H9 (cell line): ENCODE results near the gene DPP10. TPM values are rescaled to one million over a fixed set of nuclear protein-coding genes. Genes with fewer than 3 reads are reported as not detected.

Experiments
- DNase-seq: peaks from one replicate; pipeline ENCODE4 v3.0.0-alpha.2; 2017
- H2AFZ ChIP-seq: one replicate; pipeline ENCODE4 v1.6.1; 2013; ENCODE audit warnings: mild to moderate bottlenecking, low read length, control low read depth, moderate library complexity
- H2AK5ac ChIP-seq: 2 replicates; pipeline ENCODE4 v1.6.1; 2013; ENCODE audit warnings: low read length, control low read depth, mixed read lengths; ENCODE audit not compliant: insufficient read length
- H2BK120ac ChIP-seq: one replicate; pipeline ENCODE4 v1.6.1; 2013; ENCODE audit warnings: low read depth, mild to moderate bottlenecking, low read length, control low read depth, inconsistent platforms; ENCODE audit not compliant: poor library complexity, severe bottlenecking
- H2BK12ac ChIP-seq: 2 replicates; pipeline ENCODE4 v1.6.1; 2013; ENCODE audit warnings: low read length, control low read depth, mixed read lengths, low read depth; ENCODE audit not compliant: insufficient read length
- H2BK15ac ChIP-seq: 2 replicates; pipeline ENCODE4 v1.6.1; 2013; ENCODE audit warnings: low read depth, low read length, control low read depth
- H2BK20ac ChIP-seq: one replicate; pipeline ENCODE4 v1.6.1; 2013; ENCODE audit warnings: low read depth, mild to moderate bottlenecking, low read length, control low read depth, inconsistent platforms; ENCODE audit not compliant: poor library complexity, severe bottlenecking
- H2BK5ac ChIP-seq: 2 replicates; pipeline ENCODE4 v1.6.1; 2013; ENCODE audit warnings: low read length, control low read depth, mixed read lengths; ENCODE audit not compliant: insufficient read length
- H3K14ac ChIP-seq: 2 replicates; pipeline ENCODE4 v1.6.1; 2013; ENCODE audit warnings: low read length, control low read depth; ENCODE audit not compliant: insufficient read depth
- H3K18ac ChIP-seq: 2 replicates; pipeline ENCODE4 v1.6.1; 2013; ENCODE audit warnings: low read depth, mild to moderate bottlenecking, mixed read lengths, low read length, control low read depth; ENCODE audit not compliant: insufficient read length
- H3K23ac ChIP-seq: 2 replicates; pipeline ENCODE4 v1.6.1; 2013; ENCODE audit warnings: low read length, control low read depth, mixed read lengths, low read depth; ENCODE audit not compliant: insufficient read length
- H3K23me2 ChIP-seq: 2 replicates; pipeline ENCODE4 v1.6.1; 2013; ENCODE audit warnings: low read depth, mild to moderate bottlenecking, mixed read lengths, low read length, control low read depth; ENCODE audit not compliant: insufficient read length, poor library complexity, severe bottlenecking
- H3K27ac ChIP-seq: 2 replicates; pipeline ENCODE4 v1.5.1; 2013; ENCODE audit warnings: low read length, control low read depth, mixed read lengths, low read depth; ENCODE audit not compliant: insufficient read length
- H3K27me3 ChIP-seq: 2 replicates; pipeline ENCODE4 v1.6.1; 2013; ENCODE audit warnings: low read length, control low read depth, inconsistent platforms; ENCODE audit not compliant: insufficient read depth
- H3K4ac ChIP-seq: 2 replicates; pipeline ENCODE4 v1.6.1; 2013; ENCODE audit warnings: low read depth, mild to moderate bottlenecking, control low read depth, inconsistent platforms, low read length, moderate library complexity
- H3K4me1 ChIP-seq: 2 replicates; pipeline ENCODE4 v1.6.1; 2013; ENCODE audit warnings: low read length, control low read depth, inconsistent platforms; ENCODE audit not compliant: insufficient read depth
- H3K4me2 ChIP-seq: 2 replicates; pipeline ENCODE4 v1.6.1; 2013; ENCODE audit warnings: low read length, control low read depth, mixed read lengths; ENCODE audit not compliant: insufficient read length, insufficient read depth
- H3K56ac ChIP-seq: 2 replicates; pipeline ENCODE4 v1.6.1; 2013; ENCODE audit warnings: low read depth, mild to moderate bottlenecking, mixed read lengths, low read length, control low read depth; ENCODE audit not compliant: insufficient read length
- H3K79me1 ChIP-seq: 2 replicates; pipeline ENCODE4 v1.6.1; 2013; ENCODE audit warnings: low read depth, mild to moderate bottlenecking, moderate library complexity, low read length, control low read depth, inconsistent platforms; ENCODE audit not compliant: insufficient read depth, poor library complexity, severe bottlenecking
- H3K79me2 ChIP-seq: 2 replicates; pipeline ENCODE4 v1.6.1; 2013; ENCODE audit warnings: low read length, control low read depth, inconsistent platforms; ENCODE audit not compliant: insufficient read depth
- H3K9ac ChIP-seq: 2 replicates; pipeline ENCODE4 v1.6.1; 2013; ENCODE audit warnings: low read length, control low read depth, mixed read lengths; ENCODE audit not compliant: insufficient read length; ENCODE audit errors: extremely low read depth
- H3K9me3 ChIP-seq: one replicate; pipeline ENCODE4 v1.6.1; 2013; ENCODE audit warnings: low read depth, low read length, inconsistent platforms; ENCODE audit not compliant: control insufficient read depth
- H3T11ph ChIP-seq: one replicate; pipeline ENCODE4 v1.6.1; 2013; ENCODE audit warnings: mild to moderate bottlenecking, low read length, control low read depth, inconsistent platforms
- H4K20me1 ChIP-seq: one replicate; pipeline ENCODE4 v1.6.1; 2013; ENCODE audit not compliant: control insufficient read depth, insufficient read length, insufficient read depth
- H4K5ac ChIP-seq: 2 replicates; pipeline ENCODE4 v1.6.1; 2013; ENCODE audit warnings: low read depth, mild to moderate bottlenecking, mixed read lengths, low read length, control low read depth; ENCODE audit not compliant: insufficient read length
- H4K8ac ChIP-seq: replicated peaks from 2 replicates; pipeline ENCODE4 v1.6.1; 2013; ENCODE audit warnings: low read length, control low read depth, mixed read lengths, low read depth; ENCODE audit not compliant: insufficient read length
- H4K91ac ChIP-seq: 2 replicates; pipeline ENCODE4 v1.6.1; 2013; ENCODE audit warnings: low read depth, mild to moderate bottlenecking, moderate library complexity, mixed read lengths, low read length, control low read depth; ENCODE audit not compliant: insufficient read length
- H3K27ac Mint-ChIP-seq, 3 experiments: 2 replicates in 2 of 3; 3 replicates in 1 of 3; pipeline ENCODE4 v1.8.0; 2020 to 2021; ENCODE audit warnings: mixed read lengths in 3 of 3, mild to moderate bottlenecking in 1 of 3, moderate library complexity in 1 of 3
- H3K27me3 Mint-ChIP-seq: 2 replicates; pipeline ENCODE4 v1.8.0; 2021; ENCODE audit warnings: low read depth, mild to moderate bottlenecking, moderate library complexity, mixed read lengths
- H3K36me3 Mint-ChIP-seq, 3 experiments: 2 replicates in 2 of 3; 3 replicates in 1 of 3; pipeline ENCODE4 v1.8.0; 2020 to 2021; ENCODE audit warnings: low read depth in 3 of 3, mixed read lengths in 3 of 3; ENCODE audit not compliant: insufficient read depth in 1 of 3
- H3K4me1 Mint-ChIP-seq, 2 experiments: 2 replicates each; pipeline ENCODE4 v1.8.0; 2020; ENCODE audit warnings: mixed read lengths in 2 of 2
- H3K4me3 Mint-ChIP-seq, 2 experiments: 2 replicates in 1 of 2; 3 replicates in 1 of 2; pipeline ENCODE4 v1.8.0; 2020 to 2021; ENCODE audit warnings: mild to moderate bottlenecking in 2 of 2, mixed read lengths in 2 of 2, moderate library complexity in 1 of 2
- H3K9me3 Mint-ChIP-seq, 2 experiments: 2 replicates in 1 of 2; 3 replicates in 1 of 2; pipeline ENCODE4 v1.8.0; 2020; ENCODE audit warnings: mild to moderate bottlenecking in 2 of 2, mixed read lengths in 2 of 2, moderate library complexity in 1 of 2
- WGBS: extraction: QIAGEN DNeasy Blood & Tissue Kit; methylation state at CpG from one replicate; pipeline ENCODE4 v1.1.7; 2013; ENCODE audit warnings: missing lambda C conversion rate, low lambda C conversion rate, mixed read lengths; ENCODE audit not compliant: insufficient read length; ENCODE audit errors: extremely low coverage; 5-methylcytosine and 5-hydroxymethylcytosine counted together
- total RNA-seq: library from RNA; stranded (reverse); gene quantifications from 2 replicates; pipeline ENCODE4 v1.2.1, GENCODE V29; 2021
- TF ChIP-seq, protein P1 (sequence below): fragments of 200-600 bp; sonication (generic); conservative IDR thresholded peaks from 3 replicates; pipeline ENCODE4 v1.8.0; 2021; ENCODE audit warnings: antibody characterized with exemption, mild to moderate bottlenecking

Gene DPP10
- total RNA-seq, 1 experiment from 2014 or later, result 11.3 TPM

- H3K14ac ChIP-seq, result no peak overlapping the region
- peak overlapping the region; percentile 84 to 95 for H3K4me3 Mint-ChIP-seq
- H3K27me3 ChIP-seq, result peaks cover 15% of the 10 kb centered on the region; the same call in 1 of the 2 replicates
- no peak overlapping the region for H2BK20ac ChIP-seq
- H4K8ac ChIP-seq, result no peak overlapping the region
- no peak overlapping the region for H2AFZ ChIP-seq
- no CpG with 5 or more reads among the region's 49 CpGs for WGBS
- H3K36me3 Mint-ChIP-seq, result peaks cover 0 to 5% (median 3%) of the 10 kb centered on the region in 3 experiments; a peak in 4 of 7 replicates
- TF ChIP-seq, protein P1, sequence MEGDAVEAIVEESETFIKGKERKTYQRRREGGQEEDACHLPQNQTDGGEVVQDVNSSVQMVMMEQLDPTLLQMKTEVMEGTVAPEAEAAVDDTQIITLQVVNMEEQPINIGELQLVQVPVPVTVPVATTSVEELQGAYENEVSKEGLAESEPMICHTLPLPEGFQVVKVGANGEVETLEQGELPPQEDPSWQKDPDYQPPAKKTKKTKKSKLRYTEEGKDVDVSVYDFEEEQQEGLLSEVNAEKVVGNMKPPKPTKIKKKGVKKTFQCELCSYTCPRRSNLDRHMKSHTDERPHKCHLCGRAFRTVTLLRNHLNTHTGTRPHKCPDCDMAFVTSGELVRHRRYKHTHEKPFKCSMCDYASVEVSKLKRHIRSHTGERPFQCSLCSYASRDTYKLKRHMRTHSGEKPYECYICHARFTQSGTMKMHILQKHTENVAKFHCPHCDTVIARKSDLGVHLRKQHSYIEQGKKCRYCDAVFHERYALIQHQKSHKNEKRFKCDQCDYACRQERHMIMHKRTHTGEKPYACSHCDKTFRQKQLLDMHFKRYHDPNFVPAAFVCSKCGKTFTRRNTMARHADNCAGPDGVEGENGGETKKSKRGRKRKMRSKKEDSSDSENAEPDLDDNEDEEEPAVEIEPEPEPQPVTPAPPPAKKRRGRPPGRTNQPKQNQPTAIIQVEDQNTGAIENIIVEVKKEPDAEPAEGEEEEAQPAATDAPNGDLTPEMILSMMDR, result no peak
- no peaks in the 10 kb centered on the region; the same call in 1 of the 2 replicates for H3K4me1 ChIP-seq
- peaks cover 2 to 3% of the 10 kb centered on the region in 2 experiments; a peak in 4 of 5 replicates for H3K9me3 Mint-ChIP-seq
- no peak overlapping the region for H3K9ac ChIP-seq
- H2BK5ac ChIP-seq, result no peak overlapping the region
- H3K18ac ChIP-seq, result no peak overlapping the region
- H3K27ac ChIP-seq, result no peak overlapping the region
- no peak overlapping the region for H2AK5ac ChIP-seq
- H2BK15ac ChIP-seq, result no peak overlapping the region
- no peak overlapping the region for H3K56ac ChIP-seq
- H3K23ac ChIP-seq, result no peak overlapping the region
- no peaks in the 10 kb centered on the region for H3K79me2 ChIP-seq
- H3T11ph ChIP-seq, result no peak overlapping the region
- peak; percentile 50 for DNase-seq
- peaks cover 32% of the 10 kb centered on the region for H3K27me3 Mint-ChIP-seq
- H4K20me1 ChIP-seq, result no peaks in the 10 kb centered on the region
- H3K4me1 Mint-ChIP-seq, result peaks cover 12 to 29% of the 10 kb centered on the region in 2 experiments
- no peak overlapping the region for H2BK12ac ChIP-seq
- peak overlapping the region; percentile 81 for H3K4me2 ChIP-seq
- H4K5ac ChIP-seq, result no peak overlapping the region
- no peak overlapping the region for H2BK120ac ChIP-seq
- no peak overlapping the region for H3K4ac ChIP-seq
- no peak overlapping the region for H4K91ac ChIP-seq
- H3K23me2 ChIP-seq, result peaks cover 16% of the 10 kb centered on the region
- peak overlapping the region in 1 of 3 experiments; percentile 44; a peak in 1 of 7 replicates for H3K27ac Mint-ChIP-seq
- H3K79me1 ChIP-seq, result no peaks in the 10 kb centered on the region
- H3K9me3 ChIP-seq, result no peaks in the 10 kb centered on the region
These were observed 720.3 kb downstream of the DPP10 start for GRCh38 chr2:115162494-115163293.
